Measurements from ENCODE around the gene ARHGAP8.

Gene ARHGAP8

DNA sequence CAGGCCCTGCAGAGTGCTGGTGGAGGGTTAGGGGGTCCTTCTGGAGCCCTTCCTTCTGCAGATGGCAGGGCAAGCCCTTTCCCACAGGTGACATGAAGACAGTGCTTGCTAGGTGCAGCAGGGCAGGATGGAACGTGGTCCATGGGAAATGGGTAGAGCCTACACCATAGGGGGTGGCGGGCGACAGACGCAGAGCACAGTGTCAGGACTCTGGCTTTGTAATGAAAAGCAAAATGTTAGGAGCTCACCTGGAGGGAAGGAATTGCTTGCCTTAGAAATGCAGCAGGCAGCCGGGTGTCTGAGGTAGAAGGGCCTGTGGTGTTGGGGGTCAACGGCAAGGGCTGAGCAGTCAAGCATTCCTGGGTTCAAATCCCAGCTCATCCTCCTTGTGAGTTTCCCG lies 54.9 kb downstream of the ARHGAP8 start:
- no peak for DNase-seq

DNA sequence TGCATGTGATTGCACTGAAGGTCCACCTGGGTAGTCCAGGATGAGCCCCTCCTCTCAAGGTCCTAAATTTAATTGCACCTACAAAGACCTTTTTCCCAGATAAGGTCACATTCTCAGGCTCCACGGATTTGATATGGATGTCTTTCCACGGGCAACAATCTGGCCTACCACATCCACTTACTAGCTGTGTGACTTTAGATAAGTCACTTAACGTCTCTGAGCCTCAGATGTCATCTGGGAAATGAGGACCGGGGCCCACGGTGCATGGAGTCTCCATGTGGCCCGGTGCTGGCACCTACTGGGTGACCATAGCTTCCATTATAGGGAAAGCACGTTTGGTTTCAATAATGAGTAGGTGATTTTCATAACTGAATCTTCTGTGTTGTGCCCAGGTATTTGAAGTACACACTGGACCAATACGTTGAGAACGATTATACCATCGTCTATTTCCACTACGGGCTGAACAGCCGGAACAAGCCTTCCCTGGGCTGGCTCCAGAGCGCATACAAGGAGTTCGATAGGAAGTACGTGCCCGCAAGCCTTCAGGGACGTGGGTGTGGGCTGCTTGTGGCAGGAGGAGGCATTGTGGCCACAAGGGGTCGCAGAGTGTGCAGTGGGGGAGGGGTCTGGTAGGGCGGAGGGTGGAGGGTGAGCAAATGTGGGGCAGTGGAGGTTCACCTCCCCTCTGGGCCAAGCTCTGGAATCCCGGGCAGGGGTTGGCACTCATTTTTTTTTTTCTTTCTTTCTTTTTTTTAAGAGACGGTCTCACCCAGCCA lies 55.7 kb downstream of the ARHGAP8 start:
- no peak for DNase-seq

DNA sequence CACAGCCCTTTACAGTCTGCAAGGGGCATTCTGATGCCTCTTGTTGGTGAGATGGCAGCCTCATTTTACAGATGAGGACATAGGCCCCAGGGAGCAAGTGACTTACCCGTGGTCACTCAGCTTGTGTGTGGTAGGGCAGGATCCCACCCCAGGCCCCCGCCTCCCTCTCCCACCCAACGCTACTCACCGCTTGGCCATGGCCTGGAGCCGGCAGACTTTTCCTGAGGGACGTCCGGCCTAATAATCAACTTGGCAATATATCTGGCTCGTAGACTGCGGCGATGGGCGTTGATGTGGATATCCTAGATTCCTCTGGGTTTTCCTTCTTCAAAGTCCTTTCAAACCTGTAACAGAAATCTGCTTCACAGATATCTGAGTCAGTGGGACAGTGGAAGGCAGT lies 57.1 kb downstream of the ARHGAP8 start:
- no peak for DNase-seq

DNA sequence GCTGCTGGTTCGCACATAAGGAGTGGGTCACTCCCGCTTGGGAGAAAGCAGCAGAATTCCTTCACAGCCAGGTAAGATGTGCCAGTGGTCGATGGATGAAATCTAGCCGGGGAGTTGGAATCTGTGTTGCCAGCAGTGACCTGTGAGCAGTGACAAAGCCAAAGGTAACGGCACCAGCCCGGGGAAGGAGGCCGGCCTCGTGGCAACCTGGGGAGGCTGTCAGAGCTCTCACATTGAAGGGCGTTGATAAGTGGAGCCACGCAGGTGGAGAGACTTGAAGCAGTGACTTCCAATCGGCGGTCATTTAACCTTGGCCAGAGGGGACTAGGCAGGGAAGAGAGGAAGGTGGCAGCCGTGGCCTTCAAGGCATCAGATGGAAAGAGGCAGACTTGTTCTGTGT lies 58.8 kb downstream of the ARHGAP8 start:
- no peak for DNase-seq

DNA sequence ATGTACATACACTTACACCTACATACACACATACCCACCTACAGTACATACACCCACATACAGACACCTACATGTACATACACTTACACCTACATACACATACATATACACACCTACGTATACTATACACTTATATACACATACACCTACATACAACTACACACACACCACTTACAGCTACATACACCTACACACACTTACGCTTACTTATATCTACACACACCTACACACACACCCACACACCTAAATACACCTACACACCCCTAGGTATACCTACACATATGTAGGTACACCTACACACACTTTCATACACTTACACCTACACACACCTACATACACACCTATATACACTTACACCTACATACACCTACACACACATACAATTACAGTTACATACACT lies 61.0 kb downstream of the ARHGAP8 start:
- DNase-seq, result no peak

DNA sequence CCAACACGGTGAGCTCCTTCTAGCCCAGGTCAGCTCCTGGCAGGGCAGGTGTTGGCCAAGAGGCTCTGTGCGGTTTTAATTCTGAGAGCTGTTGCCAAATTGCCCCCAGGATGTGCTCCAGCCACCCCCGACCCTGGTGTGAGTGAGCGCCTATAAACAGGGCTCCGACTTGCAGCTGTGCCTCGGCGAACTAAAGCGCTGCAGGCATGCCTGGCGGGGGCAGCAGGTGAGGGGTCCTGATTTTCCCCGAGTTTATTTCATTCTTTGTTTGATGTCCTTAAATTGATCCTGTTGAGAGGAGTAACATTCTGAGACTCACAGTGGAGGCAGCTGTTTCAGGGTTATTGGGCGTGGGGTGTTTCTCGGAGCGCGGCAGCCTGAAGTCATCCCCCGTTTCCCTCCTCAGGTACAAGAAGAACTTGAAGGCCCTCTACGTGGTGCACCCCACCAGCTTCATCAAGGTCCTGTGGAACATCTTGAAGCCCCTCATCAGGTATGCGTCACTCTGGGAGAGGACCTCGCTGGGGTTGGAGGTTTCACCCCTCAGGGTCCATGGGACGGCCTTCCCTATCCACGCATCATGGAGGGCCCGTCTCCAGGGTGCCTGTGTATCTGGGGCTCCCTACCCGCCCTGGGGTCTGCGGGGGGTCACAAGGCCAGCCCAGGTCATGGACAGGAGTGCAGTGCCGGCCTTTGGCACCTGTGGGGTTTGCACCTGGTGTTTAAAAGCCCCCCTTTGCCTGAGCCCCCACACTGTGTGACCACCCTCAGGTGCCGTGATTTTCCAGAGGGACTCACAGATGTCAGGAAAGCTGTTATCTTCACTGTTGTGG lies 62.1 kb downstream of the ARHGAP8 start:
- DNase-seq, result no peak

DNA sequence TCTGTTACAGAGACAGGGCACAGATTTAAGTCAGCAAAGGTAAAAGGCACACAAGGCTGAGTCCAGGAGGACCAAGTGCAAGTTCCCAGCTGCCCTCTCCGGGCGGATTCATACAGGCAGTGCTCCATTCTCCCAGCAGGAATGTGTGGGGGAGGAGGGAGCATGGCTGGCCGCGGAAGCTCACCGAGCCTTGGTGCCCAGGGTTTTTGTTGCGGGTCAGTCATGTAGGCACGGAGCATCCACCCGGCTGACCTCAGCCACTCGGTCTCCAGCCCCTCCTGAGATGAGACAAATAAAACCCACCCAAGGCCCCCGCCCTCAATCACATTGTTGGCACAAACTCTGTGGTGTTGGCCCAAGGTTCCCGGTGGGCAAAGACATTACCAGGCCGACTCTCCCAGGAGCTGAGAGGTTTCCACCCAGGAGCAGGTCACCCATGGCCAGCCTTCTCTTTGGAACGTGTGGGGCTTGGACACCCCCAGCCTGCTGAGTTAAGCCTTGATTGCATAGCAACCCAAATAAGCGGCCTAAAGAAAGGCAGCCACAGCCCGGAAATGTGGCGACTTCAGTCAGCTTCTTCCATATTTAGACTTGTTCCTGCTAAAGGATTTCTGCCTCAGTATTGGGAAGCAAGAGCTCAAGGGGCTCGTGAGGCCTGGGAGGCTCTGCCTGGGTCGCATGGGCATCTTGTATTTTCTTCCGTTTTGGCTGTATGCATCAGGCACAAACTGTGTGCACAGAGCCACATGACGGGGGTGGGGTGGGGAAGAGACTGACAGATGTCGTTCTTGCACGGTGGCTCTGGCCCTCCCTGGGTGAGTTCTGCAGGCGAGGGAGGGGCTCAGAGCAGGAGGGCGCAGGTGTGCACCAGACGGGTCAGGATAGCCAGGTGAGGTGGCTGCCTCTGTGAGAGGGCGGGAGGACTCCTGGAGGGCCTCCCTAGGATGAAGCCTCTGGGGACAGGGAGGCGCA lies 63.0 kb downstream of the ARHGAP8 start:
- no peak for DNase-seq

DNA sequence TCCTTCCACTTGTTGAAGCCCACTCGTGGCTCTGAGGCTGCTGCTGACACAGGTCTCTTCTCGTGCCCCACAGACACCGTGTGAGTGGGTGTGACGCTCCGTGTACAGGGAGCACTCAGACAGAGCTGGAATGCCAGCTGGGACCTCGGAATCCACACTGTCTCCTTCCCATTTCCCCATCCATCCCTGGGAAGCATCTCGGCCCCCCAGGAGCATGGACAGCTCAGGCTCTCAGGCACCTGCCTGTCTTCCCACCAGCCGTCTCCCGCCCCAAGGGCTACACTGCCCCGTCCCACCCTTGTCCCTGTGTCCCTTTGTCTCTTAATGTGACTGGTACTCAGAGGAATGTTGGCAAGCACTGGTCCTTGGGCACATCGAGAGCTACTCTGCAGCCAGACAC lies 63.8 kb downstream of the ARHGAP8 start:
- no peak for DNase-seq

DNA sequence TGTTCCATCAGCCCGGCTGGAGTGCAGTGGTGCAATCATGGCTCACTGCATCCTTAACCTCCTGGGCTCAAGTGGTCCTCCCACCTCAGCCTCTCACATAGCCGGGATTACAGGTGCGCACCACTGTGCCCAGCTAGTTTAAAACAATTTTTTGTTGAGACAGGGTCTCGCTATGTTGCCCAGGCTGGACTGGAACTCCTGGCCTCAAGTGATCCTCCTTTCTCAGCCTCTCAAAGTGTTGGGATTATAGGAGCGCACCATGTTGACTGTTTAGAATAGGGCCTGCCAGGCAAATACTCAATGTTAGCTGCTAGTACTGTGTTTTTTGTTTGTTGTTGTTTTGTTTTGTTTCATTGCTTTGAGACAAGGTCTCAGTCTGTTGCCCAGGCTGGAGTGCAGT lies 66.4 kb downstream of the ARHGAP8 start:
- DNase-seq, result no peak

DNA sequence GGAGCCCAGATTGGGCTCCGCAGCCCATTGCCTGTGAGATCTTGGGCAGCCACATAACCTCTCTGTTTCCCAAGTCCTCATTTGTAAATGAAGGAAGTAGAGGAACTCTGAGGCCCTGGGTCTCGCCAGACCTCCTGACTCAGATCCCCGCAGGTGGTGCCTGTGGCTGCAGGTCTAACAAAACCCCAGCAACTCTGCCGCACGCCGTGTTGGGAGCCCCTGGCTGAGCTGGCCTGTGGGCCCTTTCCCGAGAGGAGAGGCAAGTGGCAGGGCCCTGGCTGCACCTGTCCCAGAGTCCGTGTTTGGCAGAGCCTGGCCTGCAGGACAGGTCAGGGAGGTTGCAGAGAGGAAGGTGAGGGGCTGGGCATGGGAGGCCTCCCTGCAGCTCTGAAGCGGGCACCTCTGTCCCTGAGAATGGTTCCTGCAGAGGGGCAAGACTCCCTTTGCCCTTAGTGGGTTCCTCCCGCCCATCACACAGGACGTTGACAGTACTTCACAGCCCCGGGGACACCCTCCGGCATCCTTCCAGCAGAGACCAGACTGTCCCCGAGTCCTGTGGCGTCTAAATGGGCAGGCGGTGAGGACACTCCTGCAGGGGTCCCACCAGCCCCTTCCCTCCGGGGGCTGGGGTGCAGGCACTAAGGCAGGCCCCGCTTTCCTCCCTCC lies 67.7 kb downstream of the ARHGAP8 start:
- DNase-seq, result no peak

DNA sequence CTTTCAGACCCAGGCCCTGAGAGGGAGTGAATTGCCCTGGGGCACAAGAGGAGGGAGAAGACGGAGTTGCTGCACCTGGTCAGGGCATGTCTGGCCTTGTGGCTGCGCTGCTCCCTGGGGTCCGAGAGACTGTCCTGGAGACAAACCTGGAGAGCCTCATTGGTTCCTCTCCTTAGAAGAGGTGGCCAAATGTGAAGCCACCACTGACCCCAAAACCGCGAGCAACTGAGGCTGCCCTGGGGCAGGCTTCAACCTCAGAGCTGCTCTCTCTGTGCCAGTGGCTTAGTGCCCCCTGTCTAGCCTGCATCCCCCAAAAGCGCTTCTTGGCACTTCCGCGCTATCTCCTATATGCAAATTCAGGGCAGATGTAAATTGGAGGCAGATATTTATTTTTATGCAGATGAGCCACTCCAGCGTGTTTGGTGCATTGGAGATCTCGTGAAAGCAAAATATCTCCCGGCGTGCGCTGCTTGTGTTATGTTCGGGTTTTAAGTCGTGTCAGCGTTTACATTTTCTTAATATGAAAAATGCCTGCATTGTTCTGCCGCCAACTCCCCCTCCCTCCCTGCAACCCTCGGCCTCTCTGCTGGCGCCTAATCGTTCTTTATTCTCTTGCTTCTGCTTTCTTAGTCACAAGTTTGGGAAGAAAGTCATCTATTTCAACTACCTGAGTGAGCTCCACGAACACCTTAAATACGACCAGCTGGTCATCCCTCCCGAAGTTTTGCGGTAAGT lies 69.5 kb downstream of the ARHGAP8 start:
- no peak for DNase-seq

DNA sequence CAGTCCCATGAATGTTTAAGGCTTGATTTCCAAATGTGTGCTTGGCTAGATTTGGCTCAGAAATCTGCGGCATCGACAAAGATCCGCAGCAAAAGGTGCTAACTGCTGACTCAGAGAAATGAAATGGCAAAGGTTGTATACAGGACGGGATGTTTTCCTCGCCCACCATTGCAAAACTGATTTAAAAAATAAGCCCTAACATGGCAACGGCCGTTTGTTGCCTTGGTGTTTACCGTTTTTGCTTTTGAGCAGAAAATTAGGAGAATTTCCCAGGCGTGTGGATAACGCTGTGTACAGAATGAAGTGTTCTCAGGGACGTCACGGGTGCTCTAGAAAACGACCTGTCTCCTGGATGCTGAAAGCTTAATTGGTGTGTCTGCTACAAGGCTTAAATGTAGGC lies 70.2 kb downstream of the ARHGAP8 start:
- DNase-seq, result no peak

DNA sequence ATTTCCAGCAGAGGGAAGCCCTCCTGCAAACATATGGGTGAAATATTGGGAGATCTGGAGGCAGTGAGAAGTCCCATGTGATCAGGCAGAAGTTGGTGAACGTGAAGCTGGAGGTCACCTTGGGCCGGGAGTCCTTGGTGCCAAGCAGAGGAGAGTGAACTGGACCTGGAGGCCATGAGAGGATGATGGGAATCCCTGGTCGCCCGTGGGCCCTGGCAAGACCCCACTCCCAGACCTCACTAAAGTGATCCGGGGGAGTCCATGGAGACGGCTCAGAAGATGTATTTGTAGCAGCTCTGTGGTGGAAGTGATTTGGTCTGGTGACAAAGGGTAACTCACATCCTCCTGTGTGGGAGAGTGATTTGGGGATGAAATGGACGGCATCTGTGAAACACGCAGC lies 71.0 kb downstream of the ARHGAP8 start:
- no peak for DNase-seq

DNA sequence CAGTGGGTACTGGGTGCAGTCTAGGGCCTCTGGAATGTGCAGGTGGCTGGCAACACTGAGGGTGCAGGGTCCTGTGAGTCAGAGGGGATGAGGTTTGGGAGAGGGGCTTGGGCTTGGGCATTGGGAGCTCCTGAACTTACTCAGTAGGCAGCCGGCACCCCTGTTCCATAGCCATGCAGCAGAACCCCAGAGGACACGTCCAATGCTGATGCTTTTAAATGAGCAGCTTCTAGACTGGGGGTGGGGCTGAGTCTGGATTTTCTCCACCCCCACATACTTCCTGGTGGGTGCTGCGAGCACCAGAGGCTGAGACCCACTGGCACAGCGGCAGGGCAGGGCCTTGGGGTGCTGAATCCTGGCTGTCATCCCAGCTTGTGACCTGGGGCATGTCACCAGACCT lies 71.4 kb downstream of the ARHGAP8 start:
- no peak for DNase-seq

DNA sequence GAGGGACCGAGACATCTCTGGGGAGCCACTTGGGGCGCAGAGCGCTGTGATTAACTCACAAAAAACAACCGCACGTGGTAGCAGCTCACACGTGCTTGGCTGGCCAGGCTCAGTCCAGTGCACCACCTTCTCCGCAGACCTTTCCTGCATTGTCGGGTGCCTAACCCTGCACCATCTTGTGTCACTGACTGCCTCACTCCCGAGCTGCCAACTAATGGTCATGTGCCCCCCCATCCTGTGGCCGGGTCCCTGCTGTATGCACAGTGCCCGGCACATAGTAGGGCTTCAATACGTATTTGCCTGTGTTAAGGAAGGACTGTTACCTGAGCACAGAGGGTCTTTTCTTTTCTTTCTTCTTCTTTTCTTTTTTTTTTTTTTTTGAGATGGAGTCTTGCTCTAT lies 71.9 kb downstream of the ARHGAP8 start:
- no peak for DNase-seq

DNA sequence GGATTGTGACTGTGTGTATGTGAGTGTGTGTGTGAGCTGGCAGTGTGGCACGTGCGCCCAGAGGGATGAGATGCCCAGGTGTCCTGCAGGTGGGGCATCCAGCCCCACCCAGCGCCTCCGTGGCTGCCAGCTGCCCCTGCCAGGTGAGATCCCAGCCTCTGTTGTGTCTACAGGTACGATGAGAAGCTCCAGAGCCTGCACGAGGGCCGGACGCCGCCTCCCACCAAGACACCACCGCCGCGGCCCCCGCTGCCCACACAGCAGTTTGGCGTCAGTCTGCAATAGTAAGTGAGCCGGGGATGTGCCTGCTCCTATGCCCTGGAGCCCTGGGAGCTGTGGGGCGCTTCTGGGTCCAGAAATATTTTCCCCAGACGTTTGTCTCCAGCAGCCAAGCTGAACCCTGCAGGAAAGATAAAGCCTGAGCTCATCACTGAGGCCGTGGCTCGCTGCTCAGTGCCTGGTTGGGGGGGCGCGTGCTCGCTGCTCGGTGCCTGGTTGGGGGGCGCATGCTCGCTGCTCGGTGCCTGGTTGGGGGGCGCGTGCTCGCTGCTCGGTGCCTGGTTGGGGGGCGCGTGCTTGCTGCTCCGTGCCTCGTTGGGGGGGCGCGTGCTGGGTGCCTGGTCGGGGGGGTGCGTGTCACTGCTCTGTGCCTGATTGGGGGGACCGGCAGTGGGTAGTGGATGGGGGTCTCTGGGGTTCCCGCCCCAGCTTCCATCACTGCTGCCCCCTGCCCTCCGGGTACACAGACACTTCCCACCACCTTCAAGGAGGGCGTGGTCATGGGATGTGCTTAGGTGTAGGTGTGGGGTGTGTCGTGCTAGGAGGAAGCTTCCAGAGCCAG lies 73.2 kb downstream of the ARHGAP8 start:
- DNase-seq, result no peak

DNA sequence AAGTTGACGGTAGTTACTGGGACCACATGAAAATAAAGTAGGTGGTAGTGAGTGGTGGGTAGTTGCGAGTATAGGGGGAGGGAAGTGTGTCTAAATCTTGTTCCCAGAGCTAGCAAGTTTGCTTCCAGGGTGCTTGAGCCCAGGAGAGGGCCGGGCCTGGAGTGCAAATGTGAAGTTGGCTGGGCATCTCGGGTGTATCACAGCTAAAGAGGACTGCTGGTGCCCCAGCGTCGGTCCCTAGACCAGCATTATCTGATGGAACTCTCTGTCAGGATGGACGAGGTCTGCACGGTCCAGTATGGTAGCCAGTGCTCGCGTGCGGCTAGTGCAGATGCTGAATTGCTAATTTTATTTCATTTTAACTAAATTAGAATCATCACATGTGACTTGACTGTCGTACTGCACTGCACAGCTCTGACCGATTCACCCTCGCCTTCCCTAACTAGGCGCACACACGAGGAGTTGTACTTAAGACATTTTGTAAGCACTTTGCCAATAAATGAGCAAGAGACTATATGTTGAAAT lies 75.4 kb downstream of the ARHGAP8 start:
- DNase-seq, result no peak

DNA sequence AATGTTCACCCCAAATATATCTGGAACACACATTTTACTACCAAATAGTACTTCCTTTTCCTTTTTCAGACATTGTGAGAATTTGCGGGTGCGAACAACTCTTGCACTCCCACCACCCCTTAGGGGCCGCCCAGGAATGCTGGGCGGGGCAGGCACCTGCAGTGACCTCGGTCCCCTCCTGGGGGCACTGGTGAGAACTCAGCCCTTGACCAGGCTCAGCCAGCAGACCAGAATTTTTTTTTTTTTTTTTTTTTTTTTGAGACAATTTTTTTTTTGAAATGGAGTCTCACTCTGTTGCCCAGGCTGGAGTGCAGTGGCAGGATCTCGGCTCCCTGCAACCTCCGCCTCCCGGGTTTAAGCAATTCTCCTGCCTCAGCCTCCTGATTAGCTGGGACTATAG lies 75.8 kb downstream of the ARHGAP8 start:
- DNase-seq, result no peak

DNA sequence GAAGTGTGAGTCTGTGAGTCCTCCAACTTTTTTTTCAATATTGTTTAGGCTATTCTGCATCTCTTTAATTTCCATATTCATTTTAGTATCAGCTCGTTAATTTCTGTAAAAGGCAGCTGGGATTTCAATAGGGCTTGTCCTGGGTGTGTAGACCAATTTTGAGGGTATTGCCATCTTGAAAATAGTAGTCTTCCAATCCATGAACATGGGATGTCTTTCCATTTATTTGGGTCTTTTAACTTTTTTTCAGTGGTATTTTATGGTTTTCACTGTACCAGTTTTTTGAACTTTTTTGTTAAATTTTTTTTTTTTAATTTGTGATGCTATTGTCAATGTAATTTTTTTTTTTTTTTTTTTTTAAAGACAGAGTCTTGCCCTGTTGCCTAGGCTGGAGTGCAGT lies 79.5 kb downstream of the ARHGAP8 start:
- no peak for DNase-seq

DNA sequence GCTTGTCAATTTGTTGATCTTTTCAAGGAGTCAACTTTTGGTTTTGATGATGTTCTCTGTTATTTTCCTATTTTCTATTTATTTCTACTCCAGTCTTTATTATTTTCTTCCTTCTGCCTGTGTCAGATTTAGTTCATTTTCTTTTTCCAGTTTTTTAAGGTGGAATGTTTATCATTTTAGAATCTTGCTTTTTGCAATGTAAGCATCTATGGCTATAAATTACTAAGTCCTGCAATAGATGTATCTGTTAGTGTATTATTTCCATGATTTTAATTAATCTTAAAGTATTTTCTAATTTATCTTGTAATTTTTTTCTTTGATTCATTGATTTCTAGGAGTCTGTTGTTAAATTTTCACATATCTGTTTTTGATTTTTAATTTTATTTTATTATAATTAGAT lies 81.7 kb downstream of the ARHGAP8 start:
- DNase-seq, result no peak

DNA sequence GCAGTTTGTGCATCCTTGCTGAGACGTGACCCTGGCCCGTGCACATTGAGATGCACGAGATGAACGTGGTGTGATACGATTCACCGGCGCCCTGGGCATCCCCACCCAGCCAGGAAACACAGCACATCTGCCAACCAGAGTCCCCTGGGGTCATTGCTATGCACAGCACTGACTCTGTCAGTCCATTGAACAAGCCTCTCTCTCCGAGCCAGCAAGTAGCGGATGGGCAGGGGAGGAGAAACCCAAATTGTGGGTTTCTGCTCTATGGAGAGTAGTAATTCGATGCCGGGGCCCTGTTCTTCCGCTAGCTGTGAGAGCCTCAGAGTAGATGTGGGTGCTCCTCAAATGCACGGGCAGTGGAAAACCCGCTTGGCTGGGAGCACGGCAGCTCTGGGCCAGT lies 85.1 kb downstream of the ARHGAP8 start:
- no peak for DNase-seq

Data from cortex of kidney (tissue), 1 donor.